T-helper 2 cell (primary cell): ENCODE measurements around the gene PRKX.
"Not testable (repeated sequence)": the region's sequence is repeated elsewhere in the genome, so short reads cannot be mapped to it uniquely, and the experiment has no call there.

Experiments
- DNase-seq, 5 experiments: peaks; one replicate each; pipeline versions ENCODE4 v3.0.0 to v3.0.0-alpha.2; 2012 to 2022
- total RNA-seq, 2 donors: gene quantifications; one replicate each; lab custom pipeline; 2026; lab: John Stamatoyannopoulos, UW

Gene PRKX
- total RNA-seq, result 92.2 to 202 reads per million in 2 donors

DNA sequence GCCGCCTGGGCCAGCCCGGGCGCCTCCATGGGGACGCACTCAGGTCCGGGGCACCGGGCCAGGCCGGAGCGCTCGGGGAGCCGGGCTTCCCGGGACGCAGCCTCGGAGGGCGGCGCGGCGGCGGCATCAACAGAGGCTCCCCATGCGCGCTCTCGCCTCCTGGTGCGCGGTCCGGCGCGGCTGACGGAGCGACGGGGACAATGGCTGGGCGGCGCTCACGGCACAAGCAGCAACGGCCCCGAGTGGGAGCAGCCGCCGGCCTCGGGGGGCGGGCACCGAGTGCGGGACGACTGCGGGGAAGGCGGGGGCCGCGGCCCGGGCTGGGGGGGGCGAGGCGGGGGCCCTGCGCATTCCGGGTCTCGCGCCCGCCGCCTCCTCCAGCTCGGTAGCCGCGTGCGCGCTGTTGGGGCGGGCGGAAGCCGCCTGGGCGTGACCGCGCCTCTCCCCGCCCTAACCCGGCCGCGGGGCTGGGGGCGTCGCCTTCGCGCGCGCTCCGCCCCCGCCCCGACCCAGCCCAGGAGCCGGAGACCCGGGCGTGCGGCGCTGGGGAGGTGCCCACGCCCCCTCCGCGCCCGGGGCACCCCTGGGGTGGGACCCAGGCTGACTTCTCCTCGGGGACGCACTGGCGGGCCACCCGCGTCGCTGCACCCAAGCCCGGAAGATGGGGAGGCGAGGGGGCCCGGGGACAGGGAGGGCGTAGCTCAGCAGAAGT is at the start of gene PRKX:
TSS of gene PRKX (minus strand) at position 425 of the 712 bp plus-strand sequence. CDS start at position 29, 396 bp downstream.
- DNase-seq, result peak; percentile 49 to 86 (median 66)

DNA sequence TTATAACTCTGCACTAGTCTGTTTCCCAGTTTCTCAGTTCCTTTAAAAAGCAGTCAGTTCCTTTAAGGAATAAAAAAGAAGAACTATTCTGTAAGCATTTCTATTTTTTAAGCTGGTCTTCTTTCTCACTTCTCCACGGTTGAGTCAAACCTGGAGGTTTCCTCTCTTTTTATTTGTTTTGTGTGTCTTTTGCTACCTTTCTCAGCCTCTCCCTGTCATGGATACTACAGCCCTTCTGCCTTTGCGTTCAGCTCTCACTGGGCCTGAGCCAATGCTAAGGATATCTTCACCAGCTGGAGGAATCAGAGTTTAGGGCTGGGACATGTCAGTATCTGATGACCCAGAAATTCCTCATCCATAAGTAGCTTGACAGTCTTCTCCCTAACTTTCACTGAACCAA is 49.7 kb upstream of the PRKX start:
- no peak for DNase-seq

DNA sequence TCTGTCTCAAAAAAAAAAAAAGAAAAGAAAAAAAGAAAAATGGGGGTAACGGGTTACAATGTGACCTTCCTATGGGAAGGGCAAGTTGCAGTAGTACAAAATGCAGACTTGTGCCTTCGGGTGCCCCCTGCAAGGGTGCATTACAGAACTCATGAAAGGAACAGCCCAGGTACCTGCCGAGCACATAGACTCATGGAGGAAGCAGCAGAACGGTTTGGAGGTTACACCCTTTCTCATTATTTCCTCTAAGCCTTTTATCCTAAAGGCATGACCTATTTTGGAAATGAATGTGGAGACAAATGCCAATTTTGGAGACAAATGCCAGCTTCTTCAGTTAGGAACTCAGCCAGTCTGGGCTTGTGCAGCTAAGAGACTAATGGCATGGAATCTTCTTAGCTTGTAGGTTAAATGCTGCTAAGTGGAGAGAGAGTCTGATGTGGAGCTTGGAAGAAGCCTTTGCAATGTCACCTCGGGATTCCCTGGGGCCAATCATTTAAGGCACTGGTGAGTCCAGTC is 44.1 kb upstream of the PRKX start:
- DNase-seq, result no peak

DNA sequence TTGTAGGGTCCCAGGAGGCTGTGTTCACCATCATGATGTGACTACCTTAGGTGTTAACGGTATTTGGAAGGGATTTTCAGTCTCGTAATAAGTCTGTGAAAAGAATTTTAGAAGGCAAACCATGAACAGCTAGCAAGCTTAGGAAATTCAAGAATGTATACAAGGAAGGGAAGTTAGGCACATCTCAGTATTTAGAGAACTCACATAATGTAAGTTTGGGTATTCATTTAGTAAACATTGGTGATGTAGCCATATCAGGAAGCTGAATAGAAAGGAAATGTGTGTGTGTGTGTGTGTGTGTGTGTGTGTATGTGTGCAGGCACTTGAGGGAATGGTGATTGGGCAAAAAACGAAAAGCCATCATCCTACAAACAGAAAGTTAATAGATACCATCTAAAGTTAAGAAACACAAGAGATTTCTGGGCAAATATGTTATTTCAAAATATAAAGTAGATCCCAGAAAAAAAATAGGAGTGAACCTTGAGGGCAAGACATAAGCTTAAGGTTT is 34.7 kb upstream of the PRKX start:
- DNase-seq, result peak in 1 of 5 experiments; percentile 54

DNA sequence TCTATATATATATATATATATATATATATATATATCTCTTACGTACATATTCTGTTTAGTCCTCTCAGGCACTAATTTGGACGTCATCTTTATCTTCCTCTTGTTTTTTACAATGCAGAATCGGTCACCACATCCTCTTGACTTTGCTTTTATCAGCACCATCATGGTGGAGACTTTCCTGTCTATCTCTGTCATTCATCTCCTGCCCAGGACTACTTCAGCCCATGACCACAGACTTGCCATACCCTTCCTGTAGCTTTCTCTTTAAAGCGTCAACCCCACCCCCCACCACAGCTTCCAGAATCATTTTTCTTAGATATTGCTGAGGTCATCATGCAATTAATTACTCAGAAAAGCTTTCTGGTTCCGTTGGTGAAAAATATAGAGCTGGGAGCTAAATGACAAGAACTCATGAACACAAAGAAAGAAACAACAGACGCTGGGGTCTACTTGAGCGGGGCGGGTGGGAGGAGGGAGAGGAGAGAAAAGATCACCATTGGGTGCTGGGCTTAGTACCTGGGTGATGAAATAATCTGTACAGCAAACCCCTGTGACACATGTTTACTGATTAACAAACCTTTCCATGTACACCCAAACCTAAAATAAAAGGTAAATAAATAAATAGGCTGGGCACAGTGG is 30.5 kb upstream of the PRKX start:
- peak in 3 of 5 experiments; percentile 32 to 98 (median 77) for DNase-seq

DNA sequence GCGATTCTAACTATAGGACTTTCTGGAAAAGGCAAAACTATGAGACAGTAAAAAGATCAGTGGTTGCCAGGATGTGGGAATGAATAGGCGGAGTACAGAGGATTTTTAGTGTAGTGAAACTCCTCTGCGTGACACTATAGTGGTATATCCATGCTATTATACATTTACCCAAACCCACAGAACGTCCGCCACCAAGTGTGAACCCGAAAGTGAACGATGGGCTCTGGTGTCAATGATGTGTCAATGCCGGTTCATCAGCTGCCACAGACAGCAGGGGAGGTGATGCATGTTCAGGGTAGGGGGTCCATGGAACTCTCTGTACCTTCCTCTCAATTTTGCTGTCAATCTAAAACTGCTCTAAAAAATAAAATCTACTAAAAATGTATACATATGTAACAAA is 27.5 kb upstream of the PRKX start:
- peak in 1 of 5 experiments; percentile 37 for DNase-seq

DNA sequence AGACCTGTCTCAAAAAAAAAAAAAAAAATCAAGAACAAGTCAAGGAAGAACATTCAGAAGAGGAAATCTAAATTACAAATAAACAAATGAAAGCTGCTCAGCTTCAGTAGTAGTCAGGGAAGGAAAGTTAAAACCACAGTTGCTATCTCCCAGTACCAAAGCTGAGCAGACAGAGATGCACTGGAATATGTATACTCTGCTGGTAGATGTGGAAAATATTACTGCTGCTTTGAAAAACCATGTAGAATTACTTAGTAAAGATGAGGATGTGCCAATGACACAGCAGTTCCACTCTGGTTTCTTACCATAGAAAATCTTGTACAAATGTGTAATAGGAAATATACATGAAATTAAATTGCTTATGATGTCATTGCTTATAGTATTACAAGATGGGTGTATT is 25.1 kb upstream of the PRKX start:
- peak in 1 of 5 experiments; percentile 67 for DNase-seq

DNA sequence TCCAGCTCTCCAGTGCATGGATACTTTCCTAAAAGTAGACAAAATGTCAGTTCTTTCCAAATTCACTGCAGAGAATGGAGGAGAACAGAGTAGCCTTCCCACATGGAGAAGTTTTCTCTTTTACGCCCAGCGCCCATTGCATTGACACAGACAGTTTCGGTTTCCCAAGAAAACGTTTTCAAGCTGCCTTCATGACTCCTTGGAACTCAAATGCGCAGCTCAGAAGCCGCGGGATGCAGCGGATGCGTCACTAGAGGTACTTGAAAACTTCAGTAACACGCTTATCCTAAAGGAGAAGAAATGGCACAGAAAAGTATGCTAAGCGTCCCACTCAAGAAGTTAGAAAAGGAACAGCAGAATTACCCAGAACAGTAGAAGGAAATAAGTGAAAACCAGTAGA is 23.1 kb upstream of the PRKX start:
- DNase-seq, result not testable (repeated sequence)

DNA sequence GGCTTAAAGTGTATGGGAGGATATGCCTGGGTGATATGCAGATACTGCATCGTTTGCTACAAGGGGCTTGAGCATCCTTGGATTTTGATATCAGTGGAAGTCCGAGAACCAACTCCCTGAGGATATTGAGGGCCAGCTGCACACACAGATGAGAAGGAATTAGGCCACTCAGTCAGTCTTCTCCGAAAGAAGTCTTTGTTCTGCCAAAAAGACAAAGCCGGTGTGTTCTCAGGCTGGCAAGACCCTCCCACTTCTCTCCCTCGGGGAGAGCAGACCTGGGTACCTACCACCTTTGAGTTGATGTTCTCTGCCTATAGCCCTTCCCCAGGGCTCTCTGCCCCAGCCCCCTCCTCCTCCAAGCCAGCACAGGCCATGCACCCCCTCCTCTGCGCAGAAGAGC is 22.4 kb upstream of the PRKX start:
- DNase-seq, result not testable (repeated sequence)

DNA sequence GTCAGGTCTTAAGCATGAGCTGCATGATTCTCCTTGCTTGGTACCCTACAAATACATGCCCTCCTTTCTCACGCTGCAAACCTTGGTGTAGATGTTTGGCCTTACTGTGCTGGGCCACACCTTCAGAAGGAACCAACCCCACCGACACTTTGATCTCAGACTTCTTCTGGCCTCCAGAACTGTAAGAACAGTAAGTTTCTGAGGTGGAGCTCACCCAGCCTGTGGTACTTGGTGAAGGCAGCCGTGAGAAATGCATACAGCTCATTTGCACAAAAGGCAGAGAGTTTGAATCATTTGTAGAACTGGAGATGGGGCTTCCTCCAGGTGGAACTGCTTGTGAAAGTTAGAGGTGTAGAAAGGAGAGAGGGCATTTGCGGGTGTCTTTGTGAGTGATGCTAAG is 21.0 kb upstream of the PRKX start:
- DNase-seq, result peak in 1 of 5 experiments; percentile 82

DNA sequence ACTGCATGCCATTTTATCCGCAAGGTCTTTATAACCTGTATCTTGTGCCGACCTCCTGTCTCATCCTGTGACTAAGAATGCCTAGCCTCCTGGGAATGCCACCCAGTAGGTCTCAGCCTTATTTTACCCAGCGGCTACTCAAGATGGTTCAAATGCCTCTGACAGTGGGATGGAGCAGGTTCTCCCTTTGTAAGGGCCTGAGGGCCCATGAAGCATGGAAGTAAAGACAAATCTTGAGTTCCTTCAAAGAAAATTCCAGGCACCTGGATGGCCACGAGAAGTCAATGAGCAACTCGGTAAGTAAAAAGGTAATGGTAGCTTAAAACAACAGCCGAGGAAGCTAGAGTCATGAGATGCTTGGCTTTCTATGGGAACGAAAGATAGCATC is 19.6 kb upstream of the PRKX start:
- no peak for DNase-seq

DNA sequence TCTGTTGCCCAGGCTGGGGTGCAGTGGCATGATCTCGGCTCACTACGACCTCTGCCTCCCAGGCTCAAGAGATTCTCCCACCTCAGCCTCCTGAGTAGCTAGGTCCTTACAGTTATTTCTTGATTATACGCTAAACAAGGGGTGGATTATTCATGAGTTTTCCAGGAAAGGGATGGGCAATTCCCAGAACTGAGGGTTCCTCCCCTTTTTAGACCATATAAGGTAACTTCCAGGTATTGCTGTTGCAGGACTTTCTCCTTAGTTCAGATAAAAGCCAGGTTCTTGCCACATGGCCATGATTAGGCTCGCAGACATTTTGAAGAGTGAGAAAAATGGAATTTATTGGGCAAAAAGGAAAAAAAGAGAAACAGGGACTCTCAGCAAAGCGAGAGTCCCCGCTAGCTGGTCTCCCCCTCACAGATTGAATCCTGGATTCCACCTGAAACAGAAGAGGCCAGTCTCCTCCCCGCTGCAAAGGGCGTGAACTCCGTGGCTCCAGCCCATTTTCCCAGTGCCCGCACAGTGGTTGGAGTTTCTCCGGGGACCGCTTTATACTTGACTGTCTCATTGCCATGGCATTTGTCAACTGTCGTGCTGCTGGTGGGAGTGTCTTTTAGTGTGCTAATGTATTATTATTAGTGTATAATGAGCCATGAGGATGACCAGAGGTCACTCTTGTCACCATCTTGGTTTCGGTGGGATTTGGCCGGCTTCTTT is 19.0 kb upstream of the PRKX start:
- DNase-seq, result not testable (repeated sequence)

DNA sequence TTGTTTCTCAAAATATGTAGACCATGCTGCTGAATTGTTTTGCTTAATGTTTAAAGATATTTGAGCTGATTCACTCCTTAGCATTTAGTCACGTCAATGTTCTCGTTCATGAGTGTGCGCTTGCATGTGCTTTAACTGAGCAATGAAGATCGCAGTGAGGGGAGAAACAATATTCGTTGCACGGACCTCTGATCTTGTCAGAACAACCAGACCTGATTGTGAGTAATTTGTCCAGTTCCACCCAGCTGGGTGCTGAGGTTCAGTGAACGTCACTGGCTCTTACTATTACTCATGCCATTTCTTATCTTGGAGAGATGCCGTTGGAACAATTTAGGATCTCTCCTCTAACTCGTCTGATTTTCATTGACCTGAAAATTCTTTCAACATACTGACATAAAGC is 15.0 kb upstream of the PRKX start:
- DNase-seq, result no peak

DNA sequence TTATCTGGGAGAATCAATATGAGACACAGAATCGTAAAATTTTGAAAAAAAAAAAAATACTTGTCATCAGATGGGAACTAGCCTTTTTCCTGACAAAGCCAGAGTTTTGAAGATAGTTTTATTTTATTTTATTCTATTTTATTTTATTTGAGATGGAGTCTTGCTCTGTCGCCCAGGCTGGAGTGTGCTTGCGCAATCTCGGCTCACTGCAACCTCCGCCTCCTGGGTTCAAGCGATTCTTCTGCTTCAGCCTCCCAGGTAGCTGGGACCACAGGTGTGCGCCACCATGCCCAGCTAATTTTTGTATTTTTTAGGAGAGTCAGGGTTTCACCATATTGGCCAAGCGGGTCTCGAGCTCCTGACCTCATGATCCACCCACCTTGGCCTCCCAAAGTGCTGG is 10.0 kb upstream of the PRKX start:
- not testable (repeated sequence) for DNase-seq

DNA sequence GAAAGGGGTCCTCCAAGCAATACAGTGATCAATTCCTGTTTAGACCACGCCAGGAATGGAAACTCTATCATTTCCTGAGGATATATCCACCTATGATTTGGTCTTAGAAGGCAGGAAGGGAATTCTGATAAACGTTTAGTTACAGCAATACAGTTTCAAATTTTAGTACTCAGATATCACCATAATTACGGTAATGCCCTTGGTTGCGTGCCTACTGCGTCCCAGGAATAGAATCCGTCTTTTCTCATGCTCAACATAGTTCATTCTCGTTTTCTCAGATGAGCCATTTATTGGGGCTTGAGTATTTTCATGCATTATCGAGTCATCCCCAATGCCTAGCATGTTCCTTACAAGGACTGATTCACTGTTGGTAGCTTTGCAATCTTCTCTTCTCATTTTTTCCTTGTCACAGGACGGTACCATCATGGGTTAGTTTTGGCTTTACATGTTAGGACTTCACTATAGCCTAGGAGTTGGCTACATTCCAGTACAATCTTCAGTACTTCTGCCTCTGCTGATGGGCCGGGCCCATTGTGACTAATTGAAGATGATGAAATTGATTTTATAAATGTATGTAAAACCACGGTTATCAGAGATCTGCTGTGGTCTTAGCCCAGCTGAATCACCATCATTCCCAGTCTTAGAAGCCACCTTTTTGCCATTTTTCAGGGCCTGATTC is 4.4 kb upstream of the PRKX start:
- no peak for DNase-seq

DNA sequence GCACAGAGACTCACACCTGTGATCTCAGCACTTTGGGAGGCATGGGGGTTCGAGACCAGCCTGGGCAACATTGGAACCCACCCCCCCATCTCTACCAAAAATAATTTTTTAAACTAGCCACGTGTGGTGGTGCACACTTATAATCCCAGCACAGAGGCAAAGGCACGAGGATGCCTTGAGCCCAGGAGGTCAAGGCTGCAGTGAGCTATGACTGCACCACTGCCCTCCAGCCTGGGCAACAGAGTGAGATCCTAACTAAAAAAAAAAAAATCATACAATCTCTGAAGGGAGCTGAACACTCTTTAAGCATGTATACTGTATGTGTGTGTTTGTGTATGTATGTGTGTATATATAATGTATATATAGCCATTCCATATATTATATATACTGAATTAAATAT is 2.5 kb upstream of the PRKX start:
- DNase-seq, result no peak

DNA sequence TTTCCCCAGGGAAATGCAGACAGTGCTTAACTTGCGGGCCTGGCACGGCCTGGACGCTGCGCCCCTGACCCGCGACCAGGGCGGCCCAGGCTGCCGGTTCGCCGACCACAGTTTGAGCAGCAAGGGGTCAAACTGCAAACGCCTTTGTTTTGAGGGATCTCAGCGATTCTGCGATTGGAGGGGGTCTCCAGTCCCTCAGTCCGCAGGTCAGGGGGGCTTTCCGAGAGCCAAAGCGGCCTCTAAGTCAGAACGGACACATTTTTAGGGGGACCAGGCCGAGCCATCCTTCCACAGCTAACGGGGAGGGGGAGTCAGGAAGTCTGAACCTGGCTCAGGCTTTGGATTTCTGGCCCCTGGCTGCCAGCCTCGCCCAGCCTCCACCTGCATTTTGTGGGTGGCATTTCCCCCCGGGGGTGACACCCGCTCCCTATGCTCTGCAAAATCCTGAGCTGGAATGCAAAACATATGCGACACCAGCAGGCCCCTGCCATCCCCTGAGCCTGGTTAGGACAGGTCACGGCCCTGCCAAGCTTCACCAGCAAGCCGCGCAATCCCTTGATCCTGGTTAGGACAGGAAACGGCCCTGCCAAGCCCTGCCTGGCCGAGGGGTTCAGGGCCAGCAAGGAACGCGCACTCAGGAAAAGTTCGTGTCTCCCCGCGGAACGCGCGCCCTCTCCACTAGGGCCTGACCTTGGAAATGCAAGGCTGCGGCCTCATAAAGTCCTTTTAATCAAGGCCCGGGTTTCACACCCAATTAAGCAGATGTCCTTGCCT is 1.4 kb upstream of the PRKX start:
- not testable (repeated sequence) for DNase-seq

DNA sequence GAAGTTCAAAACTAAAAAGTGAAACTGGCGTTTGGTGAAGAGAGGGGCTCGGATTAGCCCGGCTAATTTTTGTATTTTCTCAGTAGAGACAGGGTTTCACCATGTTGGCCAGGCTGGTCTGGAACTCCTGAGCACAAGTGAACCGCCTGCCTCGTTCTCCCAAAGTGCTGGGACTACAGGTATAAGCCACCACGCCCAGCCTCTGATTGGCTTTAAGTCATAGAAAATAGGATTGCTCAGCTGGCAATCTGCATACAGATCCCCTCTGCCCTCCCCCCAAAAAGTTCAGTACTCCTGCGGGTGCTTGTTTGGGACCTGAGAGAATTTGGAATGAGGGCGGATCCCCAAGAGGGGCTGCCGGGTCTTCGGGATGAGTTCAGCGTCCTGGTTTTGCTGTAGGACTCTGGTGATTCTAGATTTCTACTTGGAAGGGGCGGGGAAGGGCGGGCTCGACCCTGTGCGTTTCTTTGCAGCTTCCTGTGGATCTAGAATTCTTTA is 537 bp upstream of the PRKX start:
- no peak for DNase-seq

DNA sequence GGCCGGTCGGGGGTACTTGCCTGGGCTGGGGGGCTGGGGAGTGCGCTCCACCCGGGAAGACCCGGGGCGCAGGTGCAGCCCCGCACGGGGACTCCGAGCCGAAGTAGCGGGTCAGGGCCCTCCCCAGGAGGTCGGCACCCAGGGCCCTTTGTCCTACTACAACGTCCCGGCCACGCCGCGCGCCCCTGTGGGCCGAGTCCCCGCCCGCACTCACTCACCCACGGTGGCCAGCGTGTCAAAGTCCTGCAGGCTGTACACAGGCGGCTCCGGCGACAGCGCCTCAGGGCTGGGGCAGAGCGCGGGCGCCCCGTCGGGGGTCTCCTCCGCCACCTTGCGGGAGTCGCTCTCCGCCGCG is 602 bp downstream of the PRKX start:
- DNase-seq, result no peak

DNA sequence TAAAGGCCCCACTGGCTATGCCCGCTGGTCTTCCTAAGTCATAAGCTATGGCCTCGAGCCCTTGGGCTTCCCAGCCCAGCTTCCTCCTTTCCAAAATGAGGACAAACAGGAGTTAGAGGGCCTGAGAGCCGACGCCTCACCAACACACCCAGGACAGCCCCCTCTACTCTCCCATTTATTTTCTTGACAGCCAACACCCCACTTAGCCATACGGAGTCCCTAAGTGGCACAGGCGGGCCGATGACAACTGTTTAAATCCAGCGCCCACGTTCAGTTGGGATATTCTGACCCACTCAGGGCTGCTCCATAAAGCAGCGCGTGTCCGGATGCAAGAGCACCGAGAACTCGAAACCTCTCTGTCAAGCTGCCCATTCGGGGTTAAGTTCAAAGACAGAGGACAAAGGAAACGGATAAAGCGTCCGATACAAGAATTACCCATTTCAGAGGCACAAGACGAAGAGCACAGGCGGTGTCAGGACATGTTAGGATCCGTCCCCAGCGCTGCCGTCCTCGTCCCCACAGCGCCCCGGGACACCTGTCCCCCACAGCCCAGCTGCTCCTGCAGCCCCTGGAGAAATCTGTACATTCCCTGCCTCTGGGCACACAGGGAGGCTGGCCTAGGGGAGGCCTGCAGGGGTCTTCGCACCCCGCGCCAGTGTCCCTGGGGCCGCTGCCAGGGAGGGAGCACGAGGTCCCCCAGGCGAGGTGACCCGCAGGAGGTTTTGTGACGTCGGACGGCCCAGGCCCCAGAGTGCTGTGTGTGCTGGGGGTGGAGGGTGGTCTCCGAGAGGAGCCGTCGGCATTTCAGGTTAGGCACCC is 1.2 kb downstream of the PRKX start:
- peak in 1 of 5 experiments; percentile 36 for DNase-seq
